HepG2 (cell line): ENCODE measurements around the gene STYK1. TPM values are rescaled to one million over a fixed set of nuclear protein-coding genes. Genes with fewer than 3 reads are reported as not detected.
A peak's percentile ranks its signal among the peaks of the same experiment; 100 is the strongest.

Source experiments
- CCAR2 ChIP-seq: fragments of 200-400 bp; formaldehyde crosslinking; optimal IDR thresholded peaks from 2 replicates; pipeline ENCODE3; 2018; ENCODE audit warnings: low read depth, mild to moderate bottlenecking, low read length, moderate library complexity
- DNMT3B ChIP-seq: conservative IDR thresholded peaks from 2 replicates; pipeline ENCODE4 v1.6.1; 2016; ENCODE audit warnings: missing biosample characterization, control low read depth
- ESRRA ChIP-seq: sonication (generic); formaldehyde crosslinking; IDR thresholded peaks from 2 replicates; pipeline ENCODE4 v1.5.1; 2020; ENCODE audit warnings: mild to moderate bottlenecking, low read depth, missing genetic modification reagents
- HNF4A ChIP-seq: sonication (generic); formaldehyde crosslinking; IDR thresholded peaks from 2 replicates; pipeline ENCODE4 v1.4.0; 2020; ENCODE audit warnings: missing genetic modification reagents
- KAT7 ChIP-seq: IDR thresholded peaks from 2 replicates; pipeline ENCODE4 v1.6.1; 2018; ENCODE audit warnings: borderline replicate concordance, missing compliant biosample characterization
- KLF12 ChIP-seq: sonication (generic); formaldehyde crosslinking; IDR thresholded peaks from 2 replicates; pipeline ENCODE4 v1.4.0; 2020; ENCODE audit warnings: missing genetic modification reagents, borderline replicate concordance
- REPIN1 ChIP-seq: sonication (generic); formaldehyde crosslinking; IDR thresholded peaks from 2 replicates; pipeline ENCODE4 v1.8.0; 2022; ENCODE audit warnings: missing genetic modification reagents, low read depth, mild to moderate bottlenecking, borderline replicate concordance
- SIN3B ChIP-seq: fragments of 150-350 bp; IDR thresholded peaks from 2 replicates; pipeline ENCODE4 v1.6.1; 2014; ENCODE audit warnings: low read length
- TMF1 ChIP-seq: sonication (generic); formaldehyde crosslinking; IDR thresholded peaks from 2 replicates; pipeline ENCODE4 v1.8.1; 2022; ENCODE audit warnings: low read depth, missing genetic modification reagents
- TOE1 ChIP-seq: sonication (generic); formaldehyde crosslinking; IDR thresholded peaks from 2 replicates; pipeline ENCODE4 v1.4.0; 2020; ENCODE audit warnings: mild to moderate bottlenecking, missing genetic modification reagents
- TOPORS ChIP-seq: sonication (generic); formaldehyde crosslinking; IDR thresholded peaks from 2 replicates; pipeline ENCODE4 v1.8.0; 2023; ENCODE audit warnings: mild to moderate bottlenecking, missing genetic modification reagents
- ZFP41 ChIP-seq: sonication (generic); formaldehyde crosslinking; IDR thresholded peaks from 2 replicates; pipeline ENCODE4 v1.4.0; 2020; ENCODE audit warnings: mild to moderate bottlenecking, missing genetic modification reagents, borderline replicate concordance
- ZKSCAN5 ChIP-seq: sonication (generic); formaldehyde crosslinking; IDR thresholded peaks from 2 replicates; pipeline ENCODE4 v1.5.1; 2020; ENCODE audit warnings: mild to moderate bottlenecking, missing genetic modification reagents
- ZMYM2 ChIP-seq: sonication (generic); formaldehyde crosslinking; IDR thresholded peaks from 2 replicates; pipeline ENCODE4 v1.8.0; 2022; ENCODE audit warnings: mild to moderate bottlenecking, missing genetic modification reagents
- ZMYM4 ChIP-seq: sonication (generic); formaldehyde crosslinking; IDR thresholded peaks from 2 replicates; pipeline ENCODE4 v1.8.1; 2023; ENCODE audit warnings: mild to moderate bottlenecking, missing genetic modification reagents
- ZNF883 ChIP-seq: sonication (generic); formaldehyde crosslinking; IDR thresholded peaks from 2 replicates; pipeline ENCODE4 v1.5.1; 2020; ENCODE audit warnings: mild to moderate bottlenecking, missing genetic modification reagents; ENCODE audit errors: not compliant biosample characterization
- ZSCAN29 ChIP-seq: sonication (generic); formaldehyde crosslinking; conservative IDR thresholded peaks from 2 replicates; pipeline ENCODE4 v1.4.0; 2020; ENCODE audit warnings: mild to moderate bottlenecking, missing genetic modification reagents
- polyA plus RNA-seq, 8 experiments: library from polyadenylated mRNA; depleted of rRNA in 3 of 8; stranded (reverse) in 7 of 8; unstranded in 1 of 8; fragments of >200 nt; fragmentation: Illumina TruSeq in 4 of 8; extraction: Trizol in 4 of 8; gene quantifications; 2 replicates each; pipeline versions ENCODE4 v1.2.1 to v1.2.3, GENCODE V29; 2011 to 2016; ENCODE audit warnings: low read depth in 4 of 8, missing spikeins in 1 of 8, mixed read lengths in 1 of 8; ENCODE audit not compliant: insufficient read depth in 1 of 8
- total RNA-seq, 5 experiments: library from RNA; depleted of rRNA; stranded (reverse); fragments of >200 nt; fragmentation: Illumina TruSeq; extraction: Trizol; gene quantifications; 2 replicates each; pipeline ENCODE4 v1.2.3, GENCODE V29; 2016; ENCODE audit warnings: low read depth in 1 of 5
- TF ChIP-seq, protein P1 (sequence below): sonication (generic); formaldehyde crosslinking; IDR thresholded peaks from 2 replicates; pipeline ENCODE4 v1.5.1; 2020; ENCODE audit warnings: missing genetic modification reagents, mild to moderate bottlenecking, borderline replicate concordance
- TF ChIP-seq, protein P2 (sequence below): sonication (generic); formaldehyde crosslinking; IDR thresholded peaks from 2 replicates; pipeline ENCODE4 v1.5.0; 2020; ENCODE audit warnings: mild to moderate bottlenecking, missing genetic modification reagents
- TF ChIP-seq, protein P3 (sequence below): sonication (generic); IDR thresholded peaks from 2 replicates; pipeline ENCODE4 v1.6.1; 2016; ENCODE audit warnings: low read depth, borderline replicate concordance
- TF ChIP-seq, protein P4 (sequence below): sonication (generic); formaldehyde crosslinking; IDR thresholded peaks from 2 replicates; pipeline ENCODE4 v1.5.1; 2020; ENCODE audit warnings: mild to moderate bottlenecking, missing genetic modification reagents, moderate library complexity
- TF ChIP-seq, protein P5 (sequence below): sonication (generic); formaldehyde crosslinking; IDR thresholded peaks from 2 replicates; pipeline ENCODE4 v1.4.0; 2020; ENCODE audit warnings: missing genetic modification reagents

Gene STYK1
- total and polyA plus RNA-seq, 2 of the 13 experiments (the other 11 are each of a cell fraction or from before 2014, with no cell fraction given): not detected

DNA sequence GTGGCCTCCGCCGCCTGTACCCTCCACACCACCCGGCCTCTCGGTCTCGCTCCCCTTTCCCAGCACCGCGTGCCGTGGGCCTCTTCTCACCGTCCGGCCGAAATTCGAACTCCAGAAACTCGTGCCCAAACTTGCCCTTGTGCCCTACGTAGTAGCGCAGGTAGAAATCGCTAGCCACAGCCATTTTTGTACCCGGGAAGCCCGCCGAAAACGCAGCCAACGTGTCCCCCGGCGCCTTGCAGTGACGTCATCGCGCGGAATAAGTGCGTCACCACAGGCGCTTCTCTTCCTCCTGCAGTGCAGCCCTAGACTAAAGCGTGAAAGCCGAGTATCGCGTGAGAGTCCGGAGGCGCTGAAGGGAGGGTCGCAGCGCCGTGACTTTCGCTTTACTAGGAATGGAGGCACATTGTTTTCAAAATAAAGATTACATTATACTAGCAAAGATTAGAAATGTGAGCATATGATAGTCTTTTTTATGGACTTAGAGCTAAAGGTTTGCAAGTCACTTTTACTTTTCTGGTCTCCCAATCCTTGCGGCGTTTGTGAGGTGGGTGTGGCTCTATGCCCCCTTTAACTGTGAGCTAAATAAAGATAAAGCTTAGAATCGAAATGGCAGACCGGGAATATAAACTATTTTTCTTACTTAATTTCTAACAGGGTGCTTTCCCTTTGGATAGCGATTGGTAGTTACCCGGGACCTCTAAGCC is 60.4 kb downstream of the STYK1 start, which contains the start of gene MAGOHB (continued):
- TF ChIP-seq ZNF883 (CRISPR knock-in tag): peak; percentile 89
- no peak for TF ChIP-seq ZKSCAN5 (CRISPR knock-in tag)
- TF ChIP-seq KLF12 (CRISPR knock-in tag): no peak
- peak; percentile 56; the same call in 1 of the 2 replicates for TF ChIP-seq KAT7 (CRISPR knock-in tag)
- TF ChIP-seq SIN3B: peak; percentile 94
- no peak for TF ChIP-seq CCAR2
- TF ChIP-seq ESRRA (CRISPR knock-in tag): no peak
- TF ChIP-seq HNF4A (CRISPR knock-in tag): no peak
- TF ChIP-seq, protein P1, sequence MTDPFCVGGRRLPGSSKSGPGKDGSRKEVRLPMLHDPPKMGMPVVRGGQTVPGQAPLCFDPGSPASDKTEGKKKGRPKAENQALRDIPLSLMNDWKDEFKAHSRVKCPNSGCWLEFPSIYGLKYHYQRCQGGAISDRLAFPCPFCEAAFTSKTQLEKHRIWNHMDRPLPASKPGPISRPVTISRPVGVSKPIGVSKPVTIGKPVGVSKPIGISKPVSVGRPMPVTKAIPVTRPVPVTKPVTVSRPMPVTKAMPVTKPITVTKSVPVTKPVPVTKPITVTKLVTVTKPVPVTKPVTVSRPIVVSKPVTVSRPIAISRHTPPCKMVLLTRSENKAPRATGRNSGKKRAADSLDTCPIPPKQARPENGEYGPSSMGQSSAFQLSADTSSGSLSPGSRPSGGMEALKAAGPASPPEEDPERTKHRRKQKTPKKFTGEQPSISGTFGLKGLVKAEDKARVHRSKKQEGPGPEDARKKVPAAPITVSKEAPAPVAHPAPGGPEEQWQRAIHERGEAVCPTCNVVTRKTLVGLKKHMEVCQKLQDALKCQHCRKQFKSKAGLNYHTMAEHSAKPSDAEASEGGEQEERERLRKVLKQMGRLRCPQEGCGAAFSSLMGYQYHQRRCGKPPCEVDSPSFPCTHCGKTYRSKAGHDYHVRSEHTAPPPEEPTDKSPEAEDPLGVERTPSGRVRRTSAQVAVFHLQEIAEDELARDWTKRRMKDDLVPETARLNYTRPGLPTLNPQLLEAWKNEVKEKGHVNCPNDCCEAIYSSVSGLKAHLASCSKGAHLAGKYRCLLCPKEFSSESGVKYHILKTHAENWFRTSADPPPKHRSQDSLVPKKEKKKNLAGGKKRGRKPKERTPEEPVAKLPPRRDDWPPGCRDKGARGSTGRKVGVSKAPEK (CRISPR knock-in tag): no peak
- TF ChIP-seq, protein P2, sequence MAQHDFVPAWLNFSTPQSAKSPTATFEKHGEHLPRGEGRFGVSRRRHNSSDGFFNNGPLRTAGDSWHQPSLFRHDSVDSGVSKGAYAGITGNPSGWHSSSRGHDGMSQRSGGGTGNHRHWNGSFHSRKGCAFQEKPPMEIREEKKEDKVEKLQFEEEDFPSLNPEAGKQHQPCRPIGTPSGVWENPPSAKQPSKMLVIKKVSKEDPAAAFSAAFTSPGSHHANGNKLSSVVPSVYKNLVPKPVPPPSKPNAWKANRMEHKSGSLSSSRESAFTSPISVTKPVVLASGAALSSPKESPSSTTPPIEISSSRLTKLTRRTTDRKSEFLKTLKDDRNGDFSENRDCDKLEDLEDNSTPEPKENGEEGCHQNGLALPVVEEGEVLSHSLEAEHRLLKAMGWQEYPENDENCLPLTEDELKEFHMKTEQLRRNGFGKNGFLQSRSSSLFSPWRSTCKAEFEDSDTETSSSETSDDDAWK (CRISPR knock-in tag): no peak
- no peak for TF ChIP-seq TMF1 (CRISPR knock-in tag)
- TF ChIP-seq DNMT3B: no peak
- TF ChIP-seq, protein P3, sequence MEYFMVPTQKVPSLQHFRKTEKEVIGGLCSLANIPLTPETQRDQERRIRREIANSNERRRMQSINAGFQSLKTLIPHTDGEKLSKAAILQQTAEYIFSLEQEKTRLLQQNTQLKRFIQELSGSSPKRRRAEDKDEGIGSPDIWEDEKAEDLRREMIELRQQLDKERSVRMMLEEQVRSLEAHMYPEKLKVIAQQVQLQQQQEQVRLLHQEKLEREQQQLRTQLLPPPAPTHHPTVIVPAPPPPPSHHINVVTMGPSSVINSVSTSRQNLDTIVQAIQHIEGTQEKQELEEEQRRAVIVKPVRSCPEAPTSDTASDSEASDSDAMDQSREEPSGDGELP: no peak; the same call in 1 of the 2 replicates
- no peak for TF ChIP-seq TOPORS (CRISPR knock-in tag)
- TF ChIP-seq ZMYM2: no peak
- peak; percentile 78; the same call in 1 of the 2 replicates for TF ChIP-seq ZSCAN29
- TF ChIP-seq ZFP41 (CRISPR knock-in tag): no peak
- TF ChIP-seq, protein P4, sequence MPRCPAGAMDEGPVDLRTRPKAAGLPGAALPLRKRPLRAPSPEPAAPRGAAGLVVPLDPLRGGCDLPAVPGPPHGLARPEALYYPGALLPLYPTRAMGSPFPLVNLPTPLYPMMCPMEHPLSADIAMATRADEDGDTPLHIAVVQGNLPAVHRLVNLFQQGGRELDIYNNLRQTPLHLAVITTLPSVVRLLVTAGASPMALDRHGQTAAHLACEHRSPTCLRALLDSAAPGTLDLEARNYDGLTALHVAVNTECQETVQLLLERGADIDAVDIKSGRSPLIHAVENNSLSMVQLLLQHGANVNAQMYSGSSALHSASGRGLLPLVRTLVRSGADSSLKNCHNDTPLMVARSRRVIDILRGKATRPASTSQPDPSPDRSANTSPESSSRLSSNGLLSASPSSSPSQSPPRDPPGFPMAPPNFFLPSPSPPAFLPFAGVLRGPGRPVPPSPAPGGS (CRISPR knock-in tag): peak; percentile 89; the same call in 1 of the 2 replicates
- TF ChIP-seq, protein P5, sequence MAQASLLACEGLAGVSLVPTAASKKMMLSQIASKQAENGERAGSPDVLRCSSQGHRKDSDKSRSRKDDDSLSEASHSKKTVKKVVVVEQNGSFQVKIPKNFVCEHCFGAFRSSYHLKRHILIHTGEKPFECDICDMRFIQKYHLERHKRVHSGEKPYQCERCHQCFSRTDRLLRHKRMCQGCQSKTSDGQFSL (CRISPR knock-in tag): peak; percentile 62
- TF ChIP-seq TOE1: no peak; the same call in 1 of the 2 replicates
- peak; percentile 98 for TF ChIP-seq ZMYM4 (CRISPR knock-in tag)
- peak; percentile 67; the same call in 1 of the 2 replicates for TF ChIP-seq REPIN1
